PC-3 (cell line): Measurements from ENCODE around the gene VAX1. TPM values are rescaled to one million over a fixed set of nuclear protein-coding genes. Genes with fewer than 3 reads are reported as not detected.

ENCODE experiments used
- ATAC-seq: fragments of 200-7000 bp; cut with Tn5 transposase; 2 replicates; pipeline ENCODE4 v1.9.1; 2020; ENCODE audit warnings: mild to moderate bottlenecking, moderate library complexity
- BruUV-seq: library from RNA; stranded (reverse); fragments of 400-500 nt; replicated peaks from 2 replicates; lab custom pipeline; 2021; lab: Mats Ljungman, UMichigan
- CTCF ChIA-PET: fragments of 300-600 bp; sonication (Branson Sonifier 250); formaldehyde crosslinking; loops from one replicate; lab custom pipeline; 2022; ENCODE audit warnings: antibody characterized with exemption; lab: Charles Lee
- POLR2A ChIA-PET: fragments of 300-600 bp; sonication (Branson Sonifier 250); formaldehyde crosslinking; loops from one replicate; lab custom pipeline; 2022; ENCODE audit warnings: antibody characterized with exemption; ENCODE audit not compliant: unreplicated experiment; lab: Charles Lee
- DNase-seq: peaks from one replicate; pipeline ENCODE4 v3.0.0-alpha.2; 2015
- H2AFZ ChIP-seq: fragments of 300-600 bp; sonication (generic); 2 replicates; pipeline ENCODE4 v1.6.0; 2016; ENCODE audit warnings: antibody characterized with exemption, low read length
- H3F3A ChIP-seq: fragments of 300-600 bp; sonication (generic); one replicate; pipeline ENCODE4 v1.6.0; 2017; ENCODE audit warnings: antibody characterized with exemption, low read length, control low read depth, mild to moderate bottlenecking; ENCODE audit not compliant: unreplicated experiment
- H3K27ac ChIP-seq: fragments of 300-600 bp; sonication (generic); 2 replicates; pipeline ENCODE4 v1.5.1; 2016; ENCODE audit warnings: mild to moderate bottlenecking, low read length
- H3K27me3 ChIP-seq: fragments of 300-600 bp; sonication (generic); 2 replicates; pipeline ENCODE4 v1.6.1; 2016; ENCODE audit warnings: low read length, mixed read lengths
- H3K36me3 ChIP-seq: fragments of 300-600 bp; sonication (generic); 2 replicates; pipeline ENCODE4 v1.6.1; 2016; ENCODE audit warnings: low read depth, mixed run types, low read length, mixed read lengths
- H3K4me1 ChIP-seq: fragments of 300-600 bp; sonication (generic); 2 replicates; pipeline ENCODE4 v1.5.1; 2016; ENCODE audit warnings: low read length; ENCODE audit not compliant: insufficient read depth
- H3K4me2 ChIP-seq: fragments of 300-600 bp; sonication (generic); 2 replicates; pipeline ENCODE4 v1.6.0; 2016; ENCODE audit warnings: low read length
- H3K4me3 ChIP-seq: fragments of 300-600 bp; sonication (generic); 2 replicates; pipeline ENCODE4 v1.5.1; 2016; ENCODE audit warnings: mild to moderate bottlenecking, low read length, mixed read lengths
- H3K79me2 ChIP-seq: fragments of 300-600 bp; sonication (generic); 2 replicates; pipeline ENCODE4 v1.6.1; 2017; ENCODE audit warnings: low read length, mixed read lengths
- H3K9ac ChIP-seq: fragments of 300-600 bp; sonication (generic); 2 replicates; pipeline ENCODE4 v1.6.0; 2016; ENCODE audit warnings: mild to moderate bottlenecking, low read length
- H3K9me2 ChIP-seq: fragments of 300-600 bp; sonication (generic); replicated peaks from 2 replicates; pipeline ENCODE4 v1.6.1; 2016; ENCODE audit warnings: mixed run types, low read length, mixed read lengths
- H3K9me3 ChIP-seq: fragments of 300-600 bp; sonication (generic); 2 replicates; pipeline ENCODE4 v1.6.1; 2016; ENCODE audit warnings: low read length, mixed read lengths
- H4K20me1 ChIP-seq: fragments of 300-600 bp; sonication (generic); 2 replicates; pipeline ENCODE4 v1.6.1; 2016; ENCODE audit warnings: low read length, mixed read lengths
- CTCF ChIP-seq: fragments of 300-600 bp; sonication (generic); conservative IDR thresholded peaks from 2 replicates; pipeline ENCODE4 v1.5.1; 2017; ENCODE audit warnings: antibody characterized with exemption, low read depth, mild to moderate bottlenecking, low read length
- EZH2 ChIP-seq: fragments of 300-600 bp; sonication (generic); IDR thresholded peaks from one replicate; pipeline ENCODE4 v1.6.1; 2017; ENCODE audit warnings: antibody characterized with exemption, mild to moderate bottlenecking, low read length; ENCODE audit not compliant: unreplicated experiment
- EZH2phosphoT487 ChIP-seq: fragments of 300-600 bp; sonication (generic); IDR thresholded peaks from 2 replicates; pipeline ENCODE4 v1.6.1; 2018; ENCODE audit warnings: mild to moderate bottlenecking, antibody characterized with exemption, low read length, borderline replicate concordance
- intact Hi-C: fragments of 100-400 bp; cut with micrococcal nuclease; formaldehyde crosslinking; loops from 2 replicates; pipeline ENCODE4 v1.9.0; 2023
- total RNA-seq: library from RNA; depleted of rRNA; stranded (reverse); fragments of >200 nt; gene quantifications from 2 replicates; pipeline ENCODE4 v1.2.3, GENCODE V29; 2014

Gene VAX1
- total RNA-seq, 1 experiment from 2014 or later: 0.98 TPM

- H3K4me2 ChIP-seq: peak overlapping the region; percentile 96
- TF ChIP-seq EZH2phosphoT487 (no peak), CTCF (peak; percentile 81)
- intact Hi-C loops: loop anchor here (1.0 to 10.0 kb wide), 5 partner anchors 99 to 493 kb away; partner anchors contain the start of gene SHTN1
- no peak overlapping the region for H3K9ac ChIP-seq
- no peaks in the 10 kb centered on the region for H3K4me1 ChIP-seq
- peak overlapping the region; percentile 95 for H2AFZ ChIP-seq
- peak; percentile 51 for ATAC-seq
- H3K36me3 ChIP-seq: no peaks in the 10 kb centered on the region
- no TSS peak for BruUV-seq
- no peak overlapping the region for H3K27ac ChIP-seq
- no peaks in the 10 kb centered on the region for H3F3A ChIP-seq
- peak; percentile 76 for DNase-seq
- no peaks in the 10 kb centered on the region for H3K9me3 ChIP-seq
- CTCF ChIA-PET: interaction anchor here (1.5 kb wide), 1 partner anchor 378 kb away, joined by 8 read pairs; no protein-coding TSS in a partner anchor
- no peaks in the 10 kb centered on the region for H3K79me2 ChIP-seq
- peak overlapping the region; percentile 74 for H3K4me3 ChIP-seq
- no peaks in the 10 kb centered on the region for H3K9me2 ChIP-seq
- peaks cover 20% of the 10 kb centered on the region for H3K27me3 ChIP-seq
- H4K20me1 ChIP-seq: no peaks in the 10 kb centered on the region
- POLR2A ChIA-PET: no interaction called here
Observed at GRCh38 chr10:117175901-117176534, 37.9 kb upstream of the VAX1 start.

- BruUV-seq: no TSS peak
Observed at GRCh38 chr10:117175215-117175900, 37.3 kb upstream of the VAX1 start.

More at GRCh38 chr10:117175215-117175900, 37.3 kb upstream of the VAX1 start:
- Histone ChIP-seq H3F3A (no peaks in the 10 kb centered on the region), H3K27ac (no peak overlapping the region), H3K4me1 (no peaks in the 10 kb centered on the region), H3K27me3 (peaks cover 20% of the 10 kb centered on the region), H3K36me3 (no peaks in the 10 kb centered on the region), H3K4me3 (peak overlapping the region; percentile 74), H3K9ac (no peak overlapping the region), H4K20me1 (no peaks in the 10 kb centered on the region), H2AFZ (peak overlapping the region; percentile 95), H3K9me2 (no peaks in the 10 kb centered on the region), H3K9me3 (no peaks in the 10 kb centered on the region), H3K79me2 (no peaks in the 10 kb centered on the region), H3K4me2 (peak overlapping the region; percentile 96)
- POLR2A ChIA-PET: no interaction called here
- CTCF ChIA-PET: interaction anchor here (0.5 to 1.8 kb wide), 10 partner anchors 9 to 378 kb away, joined by 3 to 26 read pairs (median 4); partner anchors contain the start of gene SHTN1
- TF ChIP-seq CTCF: no peak
- no peak for TF ChIP-seq EZH2phosphoT487
- TF ChIP-seq EZH2: no peak
- ATAC-seq (peak; percentile 60), DNase-seq (no peak)
- intact Hi-C loops: loop anchor here (1.0 to 10.0 kb wide), 5 partner anchors 98 to 493 kb away; partner anchors contain the start of gene SHTN1
